Mesothelial cell of epicardium (in vitro differentiated cells): ENCODE measurements around the gene ATP5MG. TPM values are rescaled to one million over a fixed set of nuclear protein-coding genes. Genes with fewer than 3 reads are reported as not detected.

ENCODE experiments used
- DNase-seq, 2 experiments: peaks; one replicate each; pipeline ENCODE4 v3.0.0; 2021; ENCODE audit warnings: low spot score in 2 of 2; ENCODE audit not compliant: unreplicated experiment in 2 of 2
- H3K27ac Mint-ChIP-seq: 2 replicates; pipeline ENCODE4 v1.8.0; 2021; ENCODE audit warnings: mixed read lengths
- H3K27me3 Mint-ChIP-seq: 2 replicates; pipeline ENCODE4 v1.8.0; 2021; ENCODE audit warnings: low read depth, mixed read lengths
- H3K36me3 Mint-ChIP-seq: 2 replicates; pipeline ENCODE4 v1.8.0; 2021; ENCODE audit warnings: mixed read lengths
- H3K4me1 Mint-ChIP-seq: 2 replicates; pipeline ENCODE4 v1.8.0; 2021; ENCODE audit warnings: mixed read lengths
- H3K4me3 Mint-ChIP-seq: 2 replicates; pipeline ENCODE4 v1.8.0; 2021; ENCODE audit warnings: mild to moderate bottlenecking, moderate library complexity, mixed read lengths
- H3K9me3 Mint-ChIP-seq: 2 replicates; pipeline ENCODE4 v1.8.0; 2021; ENCODE audit warnings: mixed read lengths
- total RNA-seq: library from RNA; stranded (reverse); gene quantifications from 3 replicates; pipeline ENCODE4 v1.2.1, GENCODE V29; 2021
- TF ChIP-seq, protein P1 (sequence below): fragments of 200-600 bp; sonication (generic); IDR thresholded peaks from one replicate; pipeline ENCODE4 v1.5.0; 2021; ENCODE audit warnings: antibody characterized with exemption; ENCODE audit not compliant: unreplicated experiment

The ATP5MG gene
- total RNA-seq, 1 donor from 2014 or later, result 180 TPM

- peaks cover 32% of the 10 kb centered on the region for H3K36me3 Mint-ChIP-seq
- H3K27ac Mint-ChIP-seq, result no peak overlapping the region
- H3K4me1 Mint-ChIP-seq, result no peaks in the 10 kb centered on the region
- no peak overlapping the region for H3K4me3 Mint-ChIP-seq
- no peaks in the 10 kb centered on the region for H3K27me3 Mint-ChIP-seq
- no peak for DNase-seq
- TF ChIP-seq, protein P1, sequence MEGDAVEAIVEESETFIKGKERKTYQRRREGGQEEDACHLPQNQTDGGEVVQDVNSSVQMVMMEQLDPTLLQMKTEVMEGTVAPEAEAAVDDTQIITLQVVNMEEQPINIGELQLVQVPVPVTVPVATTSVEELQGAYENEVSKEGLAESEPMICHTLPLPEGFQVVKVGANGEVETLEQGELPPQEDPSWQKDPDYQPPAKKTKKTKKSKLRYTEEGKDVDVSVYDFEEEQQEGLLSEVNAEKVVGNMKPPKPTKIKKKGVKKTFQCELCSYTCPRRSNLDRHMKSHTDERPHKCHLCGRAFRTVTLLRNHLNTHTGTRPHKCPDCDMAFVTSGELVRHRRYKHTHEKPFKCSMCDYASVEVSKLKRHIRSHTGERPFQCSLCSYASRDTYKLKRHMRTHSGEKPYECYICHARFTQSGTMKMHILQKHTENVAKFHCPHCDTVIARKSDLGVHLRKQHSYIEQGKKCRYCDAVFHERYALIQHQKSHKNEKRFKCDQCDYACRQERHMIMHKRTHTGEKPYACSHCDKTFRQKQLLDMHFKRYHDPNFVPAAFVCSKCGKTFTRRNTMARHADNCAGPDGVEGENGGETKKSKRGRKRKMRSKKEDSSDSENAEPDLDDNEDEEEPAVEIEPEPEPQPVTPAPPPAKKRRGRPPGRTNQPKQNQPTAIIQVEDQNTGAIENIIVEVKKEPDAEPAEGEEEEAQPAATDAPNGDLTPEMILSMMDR, result no peak
- H3K9me3 Mint-ChIP-seq, result no peaks in the 10 kb centered on the region
Measured at GRCh38 chr11:118366287-118366686, 35.1 kb upstream of the ATP5MG start.

DNA sequence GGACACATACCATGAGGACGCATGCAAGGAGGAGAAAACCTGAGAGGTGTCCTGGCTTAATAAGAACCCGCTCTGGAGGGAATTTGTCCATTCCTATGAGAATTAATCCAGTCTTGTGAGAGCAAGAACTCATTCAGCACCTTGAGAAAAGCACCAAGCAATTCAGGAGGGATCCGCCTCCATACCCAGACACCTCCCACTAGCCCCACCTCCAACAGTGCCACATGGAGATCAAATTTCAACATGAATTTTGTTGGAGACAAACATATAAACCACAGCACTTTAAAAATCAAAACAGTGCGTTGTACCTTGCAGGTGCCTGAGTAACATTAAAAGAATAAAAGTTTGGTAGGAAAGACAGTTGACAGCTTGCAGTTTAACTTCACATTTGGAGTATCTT is 30.6 kb upstream of the ATP5MG start:
- TF ChIP-seq, protein P1, result no peak
- DNase-seq, result no peak
- H3K27me3 Mint-ChIP-seq, result no peaks in the 10 kb centered on the region
- H3K9me3 Mint-ChIP-seq, result no peaks in the 10 kb centered on the region
- H3K4me1 Mint-ChIP-seq, result no peaks in the 10 kb centered on the region
- H3K27ac Mint-ChIP-seq, result no peak overlapping the region
- peaks cover 57% of the 10 kb centered on the region for H3K36me3 Mint-ChIP-seq
- no peak overlapping the region for H3K4me3 Mint-ChIP-seq

GRCh38 chr11:118373263-118373662 is 28.1 kb upstream of the ATP5MG start:
- H3K9me3 Mint-ChIP-seq, result no peaks in the 10 kb centered on the region
- TF ChIP-seq, protein P1, result no peak
- H3K36me3 Mint-ChIP-seq, result peaks cover 59% of the 10 kb centered on the region
- H3K27me3 Mint-ChIP-seq, result no peaks in the 10 kb centered on the region
- DNase-seq, result no peak
- H3K4me1 Mint-ChIP-seq, result no peaks in the 10 kb centered on the region
- H3K27ac Mint-ChIP-seq, result no peak overlapping the region
- H3K4me3 Mint-ChIP-seq, result no peak overlapping the region

GRCh38 chr11:118373871-118374270 is 27.5 kb upstream of the ATP5MG start:
- DNase-seq, result no peak
- H3K36me3 Mint-ChIP-seq, result peaks cover 54% of the 10 kb centered on the region

GRCh38 chr11:118374729-118375128 is 26.7 kb upstream of the ATP5MG start:
- Mint-ChIP-seq H3K27ac (no peak overlapping the region), H3K4me1 (no peaks in the 10 kb centered on the region), H3K36me3 (peaks cover 52% of the 10 kb centered on the region), H3K27me3 (no peaks in the 10 kb centered on the region), H3K9me3 (no peaks in the 10 kb centered on the region), H3K4me3 (no peak overlapping the region)
- DNase-seq, result no peak
- TF ChIP-seq, protein P1, result no peak

More at GRCh38 chr11:118373871-118374270, 27.5 kb upstream of the ATP5MG start:
- Mint-ChIP-seq H3K9me3 (no peaks in the 10 kb centered on the region), H3K27ac (no peak overlapping the region), H3K4me1 (no peaks in the 10 kb centered on the region), H3K27me3 (no peaks in the 10 kb centered on the region), H3K4me3 (no peak overlapping the region)
- TF ChIP-seq, protein P1, result no peak

DNA sequence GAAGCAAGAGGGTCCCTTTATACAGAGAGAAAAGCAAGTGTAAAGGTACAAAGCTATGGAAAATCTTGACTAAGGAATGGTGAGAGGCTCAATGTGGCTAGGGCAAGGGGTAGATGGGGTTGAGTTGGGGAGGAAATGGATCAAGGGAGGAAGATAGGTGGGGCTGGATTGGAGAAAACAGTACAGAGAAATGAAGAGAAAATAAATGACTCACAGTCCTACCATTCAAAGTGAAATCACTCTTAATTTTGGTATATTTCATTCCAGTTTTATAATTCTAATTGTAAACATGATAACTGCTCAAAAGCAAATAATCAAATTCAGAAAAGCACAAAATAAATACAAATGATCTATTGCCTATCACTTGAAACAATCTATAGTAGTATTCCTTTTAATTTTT is 25.4 kb upstream of the ATP5MG start:
- no peak for DNase-seq
- no peaks in the 10 kb centered on the region for H3K27me3 Mint-ChIP-seq
- no peaks in the 10 kb centered on the region for H3K9me3 Mint-ChIP-seq
- no peaks in the 10 kb centered on the region for H3K4me1 Mint-ChIP-seq
- peaks cover 46% of the 10 kb centered on the region for H3K36me3 Mint-ChIP-seq
- H3K27ac Mint-ChIP-seq, result no peak overlapping the region
- TF ChIP-seq, protein P1, result no peak
- H3K4me3 Mint-ChIP-seq, result no peak overlapping the region
